Ascending aorta (tissue), 2 donors: Measurements from ENCODE around the gene RELA. TPM values are rescaled to one million over a fixed set of nuclear protein-coding genes. Genes with fewer than 3 reads are reported as not detected.

Source experiments
- DNase-seq, 2 donors: peaks; one replicate each; pipeline ENCODE4 v3.0.0-alpha.2; 2019; ENCODE audit warnings: low spot score in 2 of 2
- H3K27ac ChIP-seq, 2 donors: fragments of 200-600 bp; sonication (generic); one replicate each; pipeline ENCODE4 v1.5.1; 2016 to 2017; ENCODE audit warnings: mild to moderate bottlenecking in 1 of 2
- H3K27me3 ChIP-seq: fragments of 200-600 bp; sonication (generic); one replicate; pipeline ENCODE4 v1.5.1; 2017
- H3K36me3 ChIP-seq, 2 donors: fragments of 200-600 bp; sonication (generic); one replicate each; pipeline ENCODE4 v1.5.1; 2016
- H3K4me1 ChIP-seq, 2 donors: fragments of 200-600 bp; sonication (generic); one replicate each; pipeline ENCODE4 v1.5.1; 2016 to 2017; ENCODE audit warnings: mild to moderate bottlenecking in 1 of 2
- H3K4me3 ChIP-seq, 2 donors: fragments of 200-600 bp; sonication (generic); one replicate each; pipeline ENCODE4 v1.5.1; 2016 to 2017; ENCODE audit warnings: mild to moderate bottlenecking in 1 of 2
- H3K9me3 ChIP-seq, 2 donors: fragments of 200-600 bp; sonication (generic); one replicate each; pipeline ENCODE4 v1.5.1; 2016
- CTCF ChIP-seq, 3 experiments: fragments of 200-600 bp in 2 of 3; fragments of 450-650 bp in 1 of 3; sonication (generic) in 2 of 3; IDR thresholded peaks; one replicate each; pipeline ENCODE4 v1.5.1; 2016 to 2019; ENCODE audit warnings: antibody characterized with exemption in 3 of 3, mild to moderate bottlenecking in 1 of 3, moderate library complexity in 1 of 3
- intact Hi-C: fragments of 100-400 bp; cut with DNase I; formaldehyde crosslinking; loops from one replicate; pipeline ENCODE4 v1.15.1; 2023
- total RNA-seq: library from RNA; depleted of rRNA; stranded (reverse); fragments of >200 nt; gene quantifications from one replicate; pipeline ENCODE4 v1.1.0, GENCODE V29; 2016

Gene RELA
- total RNA-seq, 1 donor from 2014 or later, result 115 TPM

- peaks cover 2 to 7% of the 10 kb centered on the region in 2 donors for H3K4me1 ChIP-seq
- no peak overlapping the region for H3K4me3 ChIP-seq
- DNase-seq, result no peak
- H3K27ac ChIP-seq, result no peak overlapping the region
- TF ChIP-seq CTCF (IDR thresholded peaks at IDR 0.05), result no peak
- intact Hi-C loops, result no loop called here
- peaks cover 61 to 72% of the 10 kb centered on the region in 2 donors for H3K36me3 ChIP-seq
- H3K27me3 ChIP-seq, result no peaks in the 10 kb centered on the region
- no peaks in the 10 kb centered on the region for H3K9me3 ChIP-seq
Observed at GRCh38 chr11:65634109-65634436, 28.6 kb downstream of the RELA start.

- Histone ChIP-seq H3K4me3 (no peak overlapping the region), H3K4me1 (peaks cover 2 to 7% of the 10 kb centered on the region in 2 donors), H3K36me3 (peaks cover 67 to 77% of the 10 kb centered on the region in 2 donors), H3K9me3 (no peaks in the 10 kb centered on the region), H3K27ac (no peak overlapping the region), H3K27me3 (no peaks in the 10 kb centered on the region)
- no peak for TF ChIP-seq CTCF (IDR thresholded peaks at IDR 0.05)
- intact Hi-C loops, result no loop called here
- DNase-seq, result no peak
Observed at GRCh38 chr11:65633390-65634108, 29.2 kb downstream of the RELA start.

- intact Hi-C loops, result no loop called here
- TF ChIP-seq CTCF (IDR thresholded peaks at IDR 0.05), result no peak
- no peaks in the 10 kb centered on the region for H3K27me3 ChIP-seq
- H3K27ac ChIP-seq, result no peak overlapping the region
- peaks cover 83 to 93% of the 10 kb centered on the region in 2 donors for H3K36me3 ChIP-seq
- no peaks in the 10 kb centered on the region for H3K9me3 ChIP-seq
- no peaks in the 10 kb centered on the region for H3K4me1 ChIP-seq
- no peak for DNase-seq
- H3K4me3 ChIP-seq, result no peak overlapping the region
Observed at GRCh38 chr11:65630215-65630614, 32.5 kb downstream of the RELA start.

GRCh38 chr11:65629579-65629978, 33.1 kb downstream of the RELA start:
- H3K4me3 ChIP-seq, result no peak overlapping the region
- no peaks in the 10 kb centered on the region for H3K4me1 ChIP-seq
- intact Hi-C loops, result no loop called here
- H3K9me3 ChIP-seq, result no peaks in the 10 kb centered on the region
- no peak for TF ChIP-seq CTCF (IDR thresholded peaks at IDR 0.05)
- no peaks in the 10 kb centered on the region for H3K27me3 ChIP-seq
- H3K36me3 ChIP-seq, result peaks cover 82 to 93% of the 10 kb centered on the region in 2 donors
- no peak for DNase-seq
- H3K27ac ChIP-seq, result no peak overlapping the region

GRCh38 chr11:65627202-65627601, 35.5 kb downstream of the RELA start:
- Histone ChIP-seq H3K9me3 (no peaks in the 10 kb centered on the region), H3K4me1 (no peaks in the 10 kb centered on the region), H3K27ac (no peak overlapping the region), H3K36me3 (peaks cover 85 to 95% of the 10 kb centered on the region in 2 donors), H3K4me3 (no peak overlapping the region), H3K27me3 (no peaks in the 10 kb centered on the region)
- no peak for TF ChIP-seq CTCF (IDR thresholded peaks at IDR 0.05)
- intact Hi-C loops, result no loop called here
- no peak for DNase-seq
